ENCODE results near the gene NABP2. TPM values are rescaled to one million over a fixed set of nuclear protein-coding genes. Genes with fewer than 3 reads are reported as not detected.
"Not testable (repeated sequence)": the region's sequence is repeated elsewhere in the genome, so short reads cannot be mapped to it uniquely, and the experiment has no call there.

NABP2 gene
- total RNA-seq: 15.7 TPM
- polyA plus RNA-seq: 31.0 TPM

DNA sequence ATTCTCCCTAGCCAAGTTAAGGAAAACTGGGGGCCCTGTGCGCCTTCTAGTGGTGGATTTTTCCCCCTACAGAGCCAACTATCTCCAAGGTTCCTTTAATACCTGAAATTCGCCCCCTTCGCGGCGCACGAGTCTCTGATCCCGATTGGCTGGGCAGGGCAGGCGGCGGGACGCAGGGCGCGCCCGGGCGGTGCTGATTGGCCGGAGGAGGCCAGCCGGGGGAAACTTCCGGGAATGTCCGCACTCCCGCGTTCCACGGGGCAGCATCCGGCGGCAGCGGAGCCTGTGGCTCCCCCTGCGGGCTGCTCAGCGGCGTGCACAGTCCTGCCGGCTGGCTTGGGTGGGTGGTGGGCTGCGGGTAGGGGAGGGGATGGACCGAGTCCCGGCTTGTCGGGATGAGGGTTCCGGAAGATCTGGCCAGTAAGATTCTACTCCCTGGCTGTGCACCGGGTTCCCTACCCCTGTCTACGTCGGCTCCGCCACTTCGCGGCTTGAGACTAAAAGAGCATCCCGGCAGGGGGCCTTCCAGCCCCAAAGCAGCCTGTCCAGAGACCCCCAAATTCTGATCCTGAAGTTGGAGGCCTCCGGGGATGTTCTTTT, at the start of gene NABP2:
TSS of gene NABP2 (plus strand) at position 241 of the 600 bp plus-strand sequence. CDS start 515 bp downstream, outside the sequence.
- Histone ChIP-seq H3K27ac (ENCODE audit: low read depth) (peak within 1 kb of the TSS; percentile 44), H3K36me3 (ENCODE audit: insufficient read depth) (no peaks in the 10 kb centered on the region), H3K4me1 (ENCODE audit: insufficient read depth) (no peaks in the 10 kb centered on the region), H3K4me3 (ENCODE audit: low read depth, low read length) (peak within 1 kb of the TSS; percentile 46)
- DNase-seq (ENCODE audit: extremely low spot score): peak; percentile 95
- under 1% methylated on average over 41 of the region's 41 CpGs for WGBS

DNA sequence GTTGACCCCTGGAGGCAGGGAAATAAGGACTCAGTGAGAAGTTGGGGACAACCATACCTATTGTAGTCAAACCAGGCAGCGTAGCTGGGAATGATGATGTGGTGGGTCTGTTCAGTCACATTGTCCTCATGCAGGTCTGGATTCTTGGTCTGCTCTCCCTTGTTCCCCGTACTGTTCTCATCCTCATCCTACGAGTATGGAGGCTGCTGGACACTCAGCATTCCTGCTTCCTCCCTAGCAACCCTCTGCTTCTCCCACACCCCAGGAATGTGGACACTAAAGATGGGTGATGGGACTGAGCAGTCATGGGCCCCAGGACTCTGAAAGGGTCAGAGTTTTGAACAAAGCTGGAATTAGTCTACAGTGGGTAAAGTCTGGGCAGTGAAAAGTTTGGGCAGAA, 45.8 kb upstream of the NABP2 start:
- H3K27ac ChIP-seq (ENCODE audit: low read depth): no peak overlapping the region
- H3K36me3 ChIP-seq (ENCODE audit: insufficient read depth): peaks cover 8% of the 10 kb centered on the region
- no peaks in the 10 kb centered on the region for H3K4me1 ChIP-seq (ENCODE audit: insufficient read depth)
- DNase-seq (ENCODE audit: extremely low spot score): no peak
- H3K4me3 ChIP-seq (ENCODE audit: low read depth, low read length): no peak overlapping the region
- WGBS: 86% methylated on average over 3 of the region's 3 CpGs

DNA sequence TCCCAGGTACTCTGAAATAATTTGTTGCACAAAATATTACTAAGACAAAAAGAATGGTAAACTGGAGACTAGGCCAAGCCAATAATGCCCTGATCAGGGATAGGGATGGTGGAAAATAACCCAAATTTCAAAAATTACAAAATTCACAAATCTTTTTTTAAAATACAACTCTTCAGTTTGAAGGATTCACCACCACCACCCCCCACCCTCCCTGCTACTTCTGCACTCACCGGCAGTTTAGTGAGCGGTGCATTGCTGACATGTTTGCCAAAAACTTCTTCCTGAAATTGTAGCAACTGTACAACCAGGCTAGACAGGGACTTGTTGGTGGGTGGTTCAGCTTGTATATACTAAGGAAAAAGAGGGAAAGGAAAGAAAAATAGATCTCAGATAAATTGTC, 37.2 kb upstream of the NABP2 start:
- DNase-seq (ENCODE audit: extremely low spot score): no peak
- 49% methylated on average over 2 of the region's 2 CpGs for WGBS
- H3K4me3 ChIP-seq (ENCODE audit: low read depth, low read length): no peak overlapping the region
- H3K36me3 ChIP-seq (ENCODE audit: insufficient read depth): peaks cover 8% of the 10 kb centered on the region
- no peak overlapping the region for H3K27ac ChIP-seq (ENCODE audit: low read depth)
- no peaks in the 10 kb centered on the region for H3K4me1 ChIP-seq (ENCODE audit: insufficient read depth)

DNA sequence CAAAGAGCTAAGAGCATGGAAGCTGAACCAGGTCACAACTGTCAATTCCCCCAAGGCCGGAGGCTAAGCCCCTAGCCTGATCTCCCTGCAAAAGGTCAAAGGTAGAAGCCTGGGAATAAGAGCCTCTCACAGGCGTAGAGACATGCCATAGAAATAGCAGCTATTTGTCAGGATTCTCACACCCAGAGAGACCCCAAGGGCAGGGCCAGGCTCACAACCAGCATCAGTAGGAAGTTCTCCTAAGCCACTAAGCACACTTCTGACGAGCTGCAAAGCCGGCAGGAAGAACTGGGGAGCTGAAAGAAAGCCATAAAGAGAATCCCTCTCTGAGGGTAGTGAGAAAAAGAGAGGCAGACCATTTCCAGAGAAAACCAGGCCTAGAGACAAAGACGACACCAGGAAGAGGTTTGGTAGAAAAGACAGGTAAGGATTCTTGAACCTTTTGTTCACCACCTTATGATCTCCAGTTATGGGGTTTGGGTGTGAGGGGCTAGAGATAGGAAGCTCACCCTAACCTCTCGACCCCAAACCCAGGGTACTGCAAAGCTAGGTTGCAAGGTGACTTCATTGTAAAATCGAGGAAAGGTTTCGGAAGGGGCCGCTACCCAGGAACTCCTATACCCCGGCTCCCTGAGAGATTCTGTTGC, 35.9 kb upstream of the NABP2 start:
- Histone ChIP-seq H3K4me3 (ENCODE audit: low read depth, low read length) (peak overlapping the region; percentile 87), H3K4me1 (ENCODE audit: insufficient read depth) (no peaks in the 10 kb centered on the region), H3K27ac (ENCODE audit: low read depth) (no peak overlapping the region), H3K36me3 (ENCODE audit: insufficient read depth) (peaks cover 3% of the 10 kb centered on the region)
- WGBS: 9% methylated on average over 10 of the region's 10 CpGs
- DNase-seq (ENCODE audit: extremely low spot score): no peak

DNA sequence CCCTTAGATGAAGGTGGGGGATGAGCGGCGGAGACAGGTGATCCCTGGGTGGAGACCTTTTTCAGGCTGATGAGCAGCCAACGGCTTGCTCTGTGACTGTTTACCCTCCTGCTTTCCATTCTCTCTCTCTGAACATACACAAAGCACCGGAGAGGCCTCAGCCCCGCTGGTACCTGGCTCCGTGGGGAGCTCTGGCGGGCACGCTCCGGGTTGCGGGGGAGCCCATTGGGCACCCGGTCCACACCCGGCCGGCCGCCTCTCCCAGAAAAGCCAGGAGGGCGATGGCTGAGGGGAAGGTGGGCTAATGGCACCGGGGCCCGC, 35.4 kb upstream of the NABP2 start:
- Histone ChIP-seq H3K4me3 (ENCODE audit: low read depth, low read length) (peak overlapping the region; percentile 87), H3K4me1 (ENCODE audit: insufficient read depth) (no peaks in the 10 kb centered on the region), H3K27ac (ENCODE audit: low read depth) (peak overlapping the region; percentile 62), H3K36me3 (ENCODE audit: insufficient read depth) (no peaks in the 10 kb centered on the region)
- WGBS: under 1% methylated on average over 17 of the region's 17 CpGs
- DNase-seq (ENCODE audit: extremely low spot score): no peak

DNA sequence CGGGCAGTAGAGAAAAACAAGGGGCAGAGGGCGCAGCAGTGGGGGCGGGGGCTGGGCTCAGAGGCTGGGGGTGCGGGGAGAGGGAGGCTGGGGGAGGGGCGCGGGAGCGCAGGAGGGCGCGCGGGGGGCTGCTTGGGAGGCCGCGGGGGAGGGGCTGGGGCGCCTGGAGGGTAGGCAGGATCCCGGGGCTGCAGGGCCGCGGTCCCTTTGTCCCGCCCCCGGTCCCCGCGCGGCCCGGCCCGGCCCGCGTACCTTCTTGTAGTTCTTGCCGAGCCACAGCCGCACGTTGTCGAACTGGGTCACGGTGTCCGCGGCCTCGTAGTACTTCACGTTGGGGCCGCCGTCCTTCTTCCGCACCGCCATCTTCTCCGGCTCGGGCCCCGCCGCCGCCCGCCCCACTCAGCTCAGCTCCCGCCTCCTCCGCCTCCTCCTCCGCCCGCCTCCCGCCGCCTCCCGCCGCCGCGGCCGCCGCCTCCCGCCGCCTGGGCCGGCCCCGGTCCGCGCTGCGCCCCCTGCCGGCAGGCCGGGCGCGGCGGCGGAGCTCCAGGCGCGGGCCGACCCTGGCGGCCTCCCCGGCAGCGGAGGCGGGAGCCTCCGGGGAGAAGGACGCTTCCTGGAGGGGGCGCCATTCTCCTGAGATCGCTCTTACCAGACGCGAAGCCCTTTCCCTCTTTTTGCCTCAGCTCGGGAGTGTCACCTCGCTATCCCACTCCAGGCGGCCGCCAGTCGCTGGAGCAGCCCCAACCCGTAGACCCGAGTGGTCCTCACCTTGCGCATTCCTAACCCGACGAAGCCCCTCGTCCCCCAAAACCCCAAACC, 34.8 kb upstream of the NABP2 start, which contains the start of gene SMARCC2:
TSS of gene SMARCC2 (minus strand) at position 385 of the 819 bp plus-strand sequence. CDS start at position 363, 22 bp downstream.
- H3K4me1 ChIP-seq (ENCODE audit: insufficient read depth): no peaks in the 10 kb centered on the region
- no peaks in the 10 kb centered on the region for H3K36me3 ChIP-seq (ENCODE audit: insufficient read depth)
- peak; percentile 28 for DNase-seq (ENCODE audit: extremely low spot score)
- H3K4me3 ChIP-seq (ENCODE audit: low read depth, low read length): peak within 1 kb of the TSS; percentile 87
- whole genome bisulfite sequencing: 2% methylated on average over 90 of the region's 93 CpGs
- H3K27ac ChIP-seq (ENCODE audit: low read depth): peak within 1 kb of the TSS; percentile 88

DNA sequence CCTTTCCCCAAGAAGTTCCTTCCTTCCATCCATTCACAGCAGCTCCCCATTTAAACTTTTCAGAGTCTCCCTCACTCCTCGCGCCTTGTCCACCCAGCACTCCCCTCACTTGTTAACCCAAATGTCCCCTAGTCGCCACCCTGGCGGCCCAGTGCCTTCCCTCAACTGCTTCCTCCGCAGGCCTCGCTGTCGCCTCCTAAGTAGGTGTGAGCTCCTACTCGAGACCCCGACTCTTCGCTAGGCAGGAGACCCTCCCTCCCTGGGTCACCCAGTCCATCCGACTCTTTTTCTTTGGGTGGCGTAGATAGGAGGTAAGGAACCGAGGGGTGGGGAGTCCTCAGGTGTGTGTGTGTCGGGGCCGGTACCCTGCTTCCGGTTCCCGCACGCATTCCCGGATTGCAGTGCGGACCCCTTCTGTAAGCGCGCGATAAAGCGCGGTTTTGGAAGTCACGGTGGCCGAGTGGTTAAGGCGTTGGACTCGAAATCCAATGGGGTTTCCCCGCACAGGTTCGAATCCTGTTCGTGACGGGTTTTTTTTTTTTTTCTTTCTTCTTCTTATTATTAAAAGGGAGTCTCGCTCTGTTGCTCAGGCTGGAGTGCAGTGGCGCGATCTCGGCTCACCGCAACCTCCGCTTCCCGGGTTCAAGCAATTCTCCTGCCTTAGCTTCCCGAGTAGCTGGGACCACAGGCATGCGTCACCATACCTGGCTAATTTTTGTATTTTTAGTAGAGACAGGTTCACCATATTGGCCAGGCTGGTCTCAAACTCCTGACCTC, 34.0 kb upstream of the NABP2 start:
- WGBS: 1% methylated on average over 42 of the region's 42 CpGs
- H3K4me1 ChIP-seq (ENCODE audit: insufficient read depth): no peaks in the 10 kb centered on the region

DNA sequence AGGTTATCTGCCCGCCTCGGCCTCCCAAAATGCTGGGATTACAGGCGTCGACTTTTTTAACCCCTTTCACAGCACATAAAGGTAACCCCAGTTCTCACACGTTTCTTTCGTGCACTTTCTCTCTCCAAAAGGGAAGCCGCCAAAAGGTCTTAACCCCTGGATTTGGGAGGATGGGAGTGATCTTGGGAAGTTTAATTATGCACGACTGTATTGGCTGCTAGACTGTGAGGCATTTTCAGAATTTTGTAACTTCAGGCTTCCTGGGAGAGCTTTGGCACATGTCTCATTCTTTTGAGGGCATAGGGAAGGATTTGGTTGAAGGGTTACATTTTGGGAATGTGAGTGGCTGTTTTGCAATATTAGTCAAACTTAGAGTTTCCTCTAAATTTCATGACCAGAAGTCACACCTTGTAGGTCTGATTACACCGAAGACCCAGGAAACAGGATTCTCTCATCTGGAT, 33.4 kb upstream of the NABP2 start:
- DNase-seq (ENCODE audit: extremely low spot score): no peak
- 24% methylated on average over 9 of the region's 9 CpGs for WGBS
- Histone ChIP-seq H3K27ac (ENCODE audit: low read depth) (no peak overlapping the region), H3K4me3 (ENCODE audit: low read depth, low read length) (no peak overlapping the region), H3K36me3 (ENCODE audit: insufficient read depth) (no peaks in the 10 kb centered on the region), H3K4me1 (ENCODE audit: insufficient read depth) (no peaks in the 10 kb centered on the region)

More for the DNA sequence above, 34.0 kb upstream of the NABP2 start:
- Histone ChIP-seq H3K36me3 (ENCODE audit: insufficient read depth) (no peaks in the 10 kb centered on the region), H3K4me3 (ENCODE audit: low read depth, low read length) (peak overlapping the region; percentile 87), H3K27ac (ENCODE audit: low read depth) (peak overlapping the region; percentile 76)
- peak; percentile 81 for DNase-seq (ENCODE audit: extremely low spot score)

DNA sequence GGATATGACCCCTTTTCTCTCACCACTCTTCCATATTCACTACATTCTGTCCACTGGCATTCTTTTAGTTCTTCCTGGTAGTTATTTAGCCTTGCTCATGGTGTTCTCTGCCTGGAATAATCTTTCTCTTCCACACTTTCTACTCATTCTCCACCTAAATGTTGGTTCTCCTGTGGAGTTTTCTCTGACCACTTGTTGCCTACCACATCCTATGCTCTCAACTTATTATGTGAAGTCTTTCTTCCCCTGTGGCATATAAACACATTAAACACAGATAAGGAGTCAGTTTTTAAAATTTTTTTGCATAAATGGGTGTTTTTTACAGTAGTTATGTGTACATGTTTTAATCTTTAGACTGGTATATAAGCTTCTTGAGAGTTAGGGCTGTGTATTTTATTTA, 31.6 kb upstream of the NABP2 start:
- H3K4me1 ChIP-seq (ENCODE audit: insufficient read depth): no peaks in the 10 kb centered on the region
- H3K27ac ChIP-seq (ENCODE audit: low read depth): no peak overlapping the region
- H3K4me3 ChIP-seq (ENCODE audit: low read depth, low read length): no peak overlapping the region
- H3K36me3 ChIP-seq (ENCODE audit: insufficient read depth): no peaks in the 10 kb centered on the region
- DNase-seq (ENCODE audit: extremely low spot score): no peak

DNA sequence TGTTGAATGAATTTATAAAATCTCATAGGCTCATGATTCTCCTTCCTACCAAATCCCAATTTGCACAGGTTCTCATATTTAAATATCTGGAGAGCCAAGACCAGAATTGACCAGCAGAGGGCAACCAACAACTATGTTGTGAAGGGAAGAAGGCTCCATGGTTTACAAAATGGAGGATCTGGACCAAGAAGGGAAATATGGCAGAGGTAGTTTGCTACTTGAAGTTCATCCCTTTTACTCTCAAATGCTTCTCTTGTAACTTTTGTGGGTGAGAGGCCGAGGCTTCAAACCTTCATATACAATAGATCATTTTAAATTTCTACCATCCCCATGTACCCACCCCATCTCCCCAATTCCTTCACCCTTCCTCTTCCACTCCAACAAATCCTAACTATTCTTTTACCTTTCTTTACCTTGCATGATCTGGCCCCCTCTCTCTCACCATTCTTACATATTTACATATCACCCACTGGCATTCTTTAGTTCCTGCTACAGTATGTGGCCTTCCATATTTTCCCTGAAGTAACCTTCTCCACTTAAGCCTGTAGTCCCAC, 31.0 kb upstream of the NABP2 start:
- WGBS: 47% methylated on average over 1 of the region's 1 CpG
- H3K27ac ChIP-seq (ENCODE audit: low read depth): no peak overlapping the region
- H3K4me3 ChIP-seq (ENCODE audit: low read depth, low read length): no peak overlapping the region
- DNase-seq (ENCODE audit: extremely low spot score): peak; percentile 71
- H3K36me3 ChIP-seq (ENCODE audit: insufficient read depth): no peaks in the 10 kb centered on the region
- H3K4me1 ChIP-seq (ENCODE audit: insufficient read depth): no peaks in the 10 kb centered on the region

DNA sequence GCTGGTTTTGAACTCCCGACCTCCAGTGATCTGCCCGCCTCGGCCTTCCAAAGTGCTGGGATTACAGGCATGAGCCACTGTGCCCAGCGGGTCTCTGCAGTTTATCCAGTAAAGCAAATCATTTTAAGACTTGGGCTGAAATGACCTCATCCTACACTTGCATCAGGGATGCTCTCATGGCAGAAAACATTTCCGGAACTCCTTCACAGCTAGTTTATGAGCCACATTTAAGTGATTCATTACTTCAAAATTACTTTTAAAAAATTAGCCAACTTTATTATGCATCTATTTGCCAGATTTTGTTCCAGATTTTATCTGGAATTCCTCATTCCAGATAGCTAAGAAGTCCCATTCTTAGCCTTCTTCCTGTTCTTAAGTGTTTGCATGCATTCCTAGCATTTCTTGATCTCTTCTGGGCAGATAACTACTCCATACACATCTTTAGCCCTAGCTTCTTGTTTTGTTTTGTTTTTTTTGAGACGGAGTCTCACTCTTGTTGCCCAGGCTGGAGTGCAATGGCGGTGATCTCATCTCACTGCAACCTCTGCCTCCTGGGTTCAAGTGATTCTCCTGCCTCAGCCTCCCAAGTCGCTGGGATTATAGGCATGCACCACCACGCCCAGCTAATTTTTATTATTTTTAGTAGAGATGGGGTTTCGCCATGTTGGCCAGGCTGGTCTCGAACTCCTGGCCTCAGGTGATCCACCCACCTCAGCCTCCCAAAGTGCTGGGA, 27.2 kb upstream of the NABP2 start:
- H3K4me3 ChIP-seq (ENCODE audit: low read depth, low read length); H3K4me1 ChIP-seq (ENCODE audit: insufficient read depth); H3K27ac ChIP-seq (ENCODE audit: low read depth); DNase-seq (ENCODE audit: extremely low spot score); H3K36me3 ChIP-seq (ENCODE audit: insufficient read depth): not testable (repeated sequence)
- WGBS: 52% methylated on average over 11 of the region's 11 CpGs

DNA sequence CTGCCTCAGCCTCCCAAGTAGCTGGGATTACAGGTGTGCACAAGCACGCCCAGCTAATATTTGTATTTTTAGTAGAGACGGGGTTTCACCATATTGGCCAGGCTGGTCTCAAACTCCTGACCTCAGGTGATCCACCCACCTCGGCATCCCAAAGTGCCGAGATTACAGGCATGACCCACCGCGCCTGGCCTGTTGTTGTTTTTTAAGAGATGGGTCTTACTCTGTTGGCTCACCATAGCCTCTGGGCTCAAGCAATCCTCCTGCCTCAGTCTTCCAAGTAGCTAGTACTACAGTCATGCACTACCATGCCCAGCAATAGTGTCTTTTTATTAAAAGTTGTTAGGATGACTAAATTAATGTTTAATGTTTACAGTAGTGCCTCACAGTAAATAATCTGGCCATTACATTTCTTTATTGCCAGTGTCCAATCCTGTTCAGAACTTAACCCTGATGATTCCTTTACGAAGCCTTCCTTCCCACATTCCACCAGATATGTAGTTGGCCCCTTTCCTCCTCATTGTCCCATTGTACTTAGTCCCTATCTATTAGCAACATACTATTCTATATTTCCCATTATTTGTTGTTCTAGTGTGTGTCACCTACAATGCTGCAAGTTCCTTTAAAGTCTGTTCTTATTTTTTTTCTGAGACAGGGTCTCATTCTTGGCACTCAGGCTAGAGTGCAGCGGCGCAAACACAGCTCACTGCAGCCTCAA, 26.1 kb upstream of the NABP2 start:
- no peak for DNase-seq (ENCODE audit: extremely low spot score)
- H3K36me3 ChIP-seq (ENCODE audit: insufficient read depth): no peaks in the 10 kb centered on the region
- H3K4me1 ChIP-seq (ENCODE audit: insufficient read depth): no peaks in the 10 kb centered on the region
- H3K27ac ChIP-seq (ENCODE audit: low read depth): no peak overlapping the region
- no peak overlapping the region for H3K4me3 ChIP-seq (ENCODE audit: low read depth, low read length)
- WGBS: 83% methylated on average over 9 of the region's 9 CpGs
